OCI-LY1 (cell line): ENCODE results near the gene ZNF341.

Source experiments
- H2AFZ ChIP-seq: fragments of 200-600 bp; sonication (generic), shearing (Covaris generic); 2 replicates; pipeline ENCODE4 v1.6.0; 2014; ENCODE audit warnings: antibody characterized with exemption, mild to moderate bottlenecking, low read length
- H3F3A ChIP-seq: fragments of 200-600 bp; sonication (generic), shearing (Covaris generic); 2 replicates; pipeline ENCODE4 v1.6.0; 2014; ENCODE audit warnings: mild to moderate bottlenecking, antibody characterized with exemption, low read length, moderate library complexity; ENCODE audit not compliant: insufficient read depth
- H3K27ac ChIP-seq: fragments of 200-600 bp; sonication (generic); 2 replicates; pipeline ENCODE4 v1.5.1; 2014; ENCODE audit warnings: low read length, mixed run types, mild to moderate bottlenecking, low read depth; ENCODE audit not compliant: poor library complexity, severe bottlenecking
- H3K27me3 ChIP-seq: fragments of 200-600 bp; sonication (generic); 2 replicates; pipeline ENCODE4 v1.6.0; 2014; ENCODE audit warnings: antibody characterized with exemption, mild to moderate bottlenecking, low read length, moderate library complexity; ENCODE audit not compliant: insufficient read depth
- H3K36me3 ChIP-seq: fragments of 200-600 bp; sonication (generic); 2 replicates; pipeline ENCODE4 v1.6.1; 2014; ENCODE audit warnings: mild to moderate bottlenecking, antibody characterized with exemption, low read length, moderate library complexity, mixed read lengths; ENCODE audit not compliant: insufficient read depth
- H3K4me1 ChIP-seq: fragments of 200-600 bp; sonication (generic); 2 replicates; pipeline ENCODE4 v1.5.1; 2014; ENCODE audit warnings: mild to moderate bottlenecking, low read length, moderate library complexity; ENCODE audit not compliant: insufficient read depth, severe bottlenecking
- H3K4me2 ChIP-seq: fragments of 200-600 bp; sonication (generic), shearing (Covaris generic); 2 replicates; pipeline ENCODE4 v1.6.1; 2014; ENCODE audit warnings: low read length
- H3K4me3 ChIP-seq: fragments of 200-600 bp; sonication (generic); 2 replicates; pipeline ENCODE4 v1.5.1; 2014; ENCODE audit warnings: low read length, low read depth, mild to moderate bottlenecking, mixed read lengths; ENCODE audit not compliant: poor library complexity, severe bottlenecking
- H3K79me2 ChIP-seq: fragments of 200-600 bp; shearing (Covaris generic); 2 replicates; pipeline ENCODE4 v1.6.1; 2016; ENCODE audit warnings: mixed run types, low read length, mixed read lengths; ENCODE audit not compliant: insufficient read depth
- H3K9ac ChIP-seq: fragments of 200-600 bp; sonication (generic), shearing (Covaris generic); 2 replicates; pipeline ENCODE4 v1.6.1; 2014; ENCODE audit warnings: mild to moderate bottlenecking, low read length, mixed read lengths
- H3K9me2 ChIP-seq: fragments of 200-600 bp; sonication (generic), shearing (Covaris generic); 2 replicates; pipeline ENCODE4 v1.6.1; 2014; ENCODE audit warnings: low read depth, mild to moderate bottlenecking, low read length, mixed read lengths
- H3K9me3 ChIP-seq: fragments of 200-600 bp; shearing (Covaris generic); 2 replicates; pipeline ENCODE4 v1.6.1; 2014; ENCODE audit warnings: low read length, mixed read lengths
- H4K20me1 ChIP-seq: fragments of 200-600 bp; sonication (generic), shearing (Covaris generic); 2 replicates; pipeline ENCODE4 v1.6.0; 2016; ENCODE audit warnings: mild to moderate bottlenecking, low read length; ENCODE audit not compliant: insufficient read depth
- CTCF ChIP-seq: fragments of 200-600 bp; sonication (generic), shearing (Covaris generic); IDR thresholded peaks from 2 replicates; pipeline ENCODE4 v1.5.1; 2017; ENCODE audit warnings: mild to moderate bottlenecking, antibody characterized with exemption, low read length, moderate library complexity, mixed read lengths
- EZH2 ChIP-seq: fragments of 200-600 bp; sonication (generic), shearing (Covaris generic); IDR thresholded peaks from 2 replicates; pipeline ENCODE4 v1.8.0; 2017; ENCODE audit warnings: borderline replicate concordance, mixed run types, mild to moderate bottlenecking, antibody characterized with exemption, low read length, moderate library complexity, mixed read lengths

The ZNF341 gene

GRCh38 chr20:33719989-33720709 lies 11.6 kb upstream of the ZNF341 start, which contains the start of gene PXMP4:
Gene PXMP4, minus strand, starts transcription at chr20:33720310. Its CDS starts 103 bp downstream, at chr20:33720207.
- Histone ChIP-seq H3K27ac (peak within 1 kb of the TSS; percentile 76), H4K20me1 (no peaks in the 10 kb centered on the region), H3K4me3 (peak within 1 kb of the TSS; percentile 85), H2AFZ (no peak within 1 kb of the TSS), H3K9me2 (no peaks in the 10 kb centered on the region), H3K9ac (peak within 1 kb of the TSS; percentile 78), H3K9me3 (no peaks in the 10 kb centered on the region), H3F3A (no peaks in the 10 kb centered on the region), H3K36me3 (no peaks in the 10 kb centered on the region), H3K79me2 (peaks cover 12% of the 10 kb centered on the region), H3K4me1 (peaks cover 20% of the 10 kb centered on the region), H3K27me3 (no peaks in the 10 kb centered on the region), H3K4me2 (peak within 1 kb of the TSS; percentile 99)
- TF ChIP-seq EZH2 (no peak), CTCF (no peak)

- Histone ChIP-seq H3K27me3 (no peaks in the 10 kb centered on the region), H4K20me1 (no peaks in the 10 kb centered on the region), H3K9me3 (no peaks in the 10 kb centered on the region), H3K27ac (no peak overlapping the region), H3K4me1 (peaks cover 20% of the 10 kb centered on the region), H3K79me2 (peaks cover 12% of the 10 kb centered on the region), H2AFZ (no peak overlapping the region), H3K9me2 (no peaks in the 10 kb centered on the region), H3K4me2 (no peak overlapping the region), H3K4me3 (no peak overlapping the region), H3K9ac (no peak overlapping the region), H3F3A (no peaks in the 10 kb centered on the region), H3K36me3 (no peaks in the 10 kb centered on the region)
- TF ChIP-seq CTCF, result no peak
- no peak for TF ChIP-seq EZH2
Observed at GRCh38 chr20:33721391-33722140, 10.2 kb upstream of the ZNF341 start.

- H3K9ac ChIP-seq, result no peak overlapping the region
- no peak overlapping the region for H3K27ac ChIP-seq
- no peaks in the 10 kb centered on the region for H3K9me2 ChIP-seq
- H4K20me1 ChIP-seq, result no peaks in the 10 kb centered on the region
- H3K9me3 ChIP-seq, result no peaks in the 10 kb centered on the region
- TF ChIP-seq EZH2 (no peak), CTCF (no peak)
- H3K27me3 ChIP-seq, result no peaks in the 10 kb centered on the region
- H3K4me3 ChIP-seq, result no peak overlapping the region
- peaks cover 2% of the 10 kb centered on the region for H3K79me2 ChIP-seq
- H3F3A ChIP-seq, result no peaks in the 10 kb centered on the region
- H3K4me1 ChIP-seq, result peaks cover 8% of the 10 kb centered on the region
- no peak overlapping the region for H3K4me2 ChIP-seq
- H3K36me3 ChIP-seq, result no peaks in the 10 kb centered on the region
- no peak overlapping the region for H2AFZ ChIP-seq
Observed at GRCh38 chr20:33724439-33725094, 7.2 kb upstream of the ZNF341 start.
